ENCODE results near the gene MATN4. TPM values are rescaled to one million over a fixed set of nuclear protein-coding genes. Genes with fewer than 3 reads are reported as not detected.

The MATN4 gene
- total RNA-seq, 1 donor from 2014 or later, result 0.29 TPM

- Histone ChIP-seq H3K27me3 (peaks cover 9% of the 10 kb centered on the region), H3K4me1 (peaks cover 4% of the 10 kb centered on the region), H3K27ac (no peak overlapping the region), H3K4me3 (no peak overlapping the region), H3K9me3 (no peaks in the 10 kb centered on the region), H3K36me3 (no peaks in the 10 kb centered on the region)
- DNase-seq (no peak), ATAC-seq (peak; percentile 61)
- TF ChIP-seq, protein P1, sequence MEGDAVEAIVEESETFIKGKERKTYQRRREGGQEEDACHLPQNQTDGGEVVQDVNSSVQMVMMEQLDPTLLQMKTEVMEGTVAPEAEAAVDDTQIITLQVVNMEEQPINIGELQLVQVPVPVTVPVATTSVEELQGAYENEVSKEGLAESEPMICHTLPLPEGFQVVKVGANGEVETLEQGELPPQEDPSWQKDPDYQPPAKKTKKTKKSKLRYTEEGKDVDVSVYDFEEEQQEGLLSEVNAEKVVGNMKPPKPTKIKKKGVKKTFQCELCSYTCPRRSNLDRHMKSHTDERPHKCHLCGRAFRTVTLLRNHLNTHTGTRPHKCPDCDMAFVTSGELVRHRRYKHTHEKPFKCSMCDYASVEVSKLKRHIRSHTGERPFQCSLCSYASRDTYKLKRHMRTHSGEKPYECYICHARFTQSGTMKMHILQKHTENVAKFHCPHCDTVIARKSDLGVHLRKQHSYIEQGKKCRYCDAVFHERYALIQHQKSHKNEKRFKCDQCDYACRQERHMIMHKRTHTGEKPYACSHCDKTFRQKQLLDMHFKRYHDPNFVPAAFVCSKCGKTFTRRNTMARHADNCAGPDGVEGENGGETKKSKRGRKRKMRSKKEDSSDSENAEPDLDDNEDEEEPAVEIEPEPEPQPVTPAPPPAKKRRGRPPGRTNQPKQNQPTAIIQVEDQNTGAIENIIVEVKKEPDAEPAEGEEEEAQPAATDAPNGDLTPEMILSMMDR (IDR thresholded peaks at IDR 0.05), result no peak
- intact Hi-C loops (cut with DNase I), result no loop called here
Measured at GRCh38 chr20:45247865-45248264, 60.2 kb downstream of the MATN4 start.

GRCh38 chr20:45246109-45246508 lies 62.0 kb downstream of the MATN4 start:
- TF ChIP-seq, protein P1 (IDR thresholded peaks at IDR 0.05), result no peak
- ATAC-seq, result no peak

More at GRCh38 chr20:45246109-45246508, 62.0 kb downstream of the MATN4 start:
- H3K36me3 ChIP-seq, result no peaks in the 10 kb centered on the region
- intact Hi-C loops (cut with DNase I), result no loop called here
- DNase-seq, result no peak
- H3K4me3 ChIP-seq, result no peak overlapping the region
- no peak overlapping the region for H3K27ac ChIP-seq
- no peaks in the 10 kb centered on the region for H3K9me3 ChIP-seq
- H3K4me1 ChIP-seq, result peaks cover 4% of the 10 kb centered on the region
- peaks cover 9% of the 10 kb centered on the region for H3K27me3 ChIP-seq

Other genes starting within 250 kb of the MATN4 start
- 1.6 TPM for gene KCNS1, start 207.2 kb downstream of the MATN4 start, total RNA-seq
- gene WFDC5, start 193.1 kb downstream of the MATN4 start, total RNA-seq, result 1.3 TPM
- gene WFDC12, start 183.8 kb downstream of the MATN4 start, total RNA-seq, result 1.8 TPM
- gene PI3, start 133.4 kb downstream of the MATN4 start, total RNA-seq, result 4.1 TPM
- gene SEMG1, start 101.3 kb downstream of the MATN4 start, total RNA-seq, result not detected
- gene SEMG2, start 86.9 kb downstream of the MATN4 start, total RNA-seq, result not detected
- gene SLPI, start 53.7 kb downstream of the MATN4 start, total RNA-seq, result 966 TPM
- not detected for gene RBPJL, start 1.5 kb downstream of the MATN4 start, total RNA-seq
- 345 TPM for gene SDC4, start 40.1 kb upstream of the MATN4 start, total RNA-seq
- 46.5 TPM for gene SYS1, start 54.9 kb upstream of the MATN4 start, total RNA-seq
- gene TP53TG5, start 70.0 kb upstream of the MATN4 start, total RNA-seq, result not detected
- 66.2 TPM for gene DBNDD2, start 100.0 kb upstream of the MATN4 start, total RNA-seq
- 66.3 TPM for gene PIGT, start 107.8 kb upstream of the MATN4 start, total RNA-seq
- gene WFDC2, start 161.5 kb upstream of the MATN4 start, total RNA-seq, result 113 TPM
- not detected for gene SPINT3, start 207.3 kb upstream of the MATN4 start, total RNA-seq
- gene WFDC6, start 231.2 kb upstream of the MATN4 start, total RNA-seq, result not detected
- gene EPPIN, start 239.1 kb upstream of the MATN4 start, total RNA-seq, result not detected

Measured in upper lobe of right lung (tissue), 1 donor.